Airway epithelial cell (primary cell): Measurements from ENCODE around the gene DPYSL5. TPM values are rescaled to one million over a fixed set of nuclear protein-coding genes. Genes with fewer than 3 reads are reported as not detected.

Experiments used
- total RNA-seq: library from RNA; depleted of rRNA; stranded (reverse); fragments of >200 nt; gene quantifications from 2 replicates; pipeline ENCODE4 v1.2.3, GENCODE V29; 2015

The DPYSL5 gene
- total RNA-seq = not detected in 2 replicates

GRCh38 chr2:26847655-26848335, at the start of gene DPYSL5:
Gene DPYSL5 (plus strand): TSS chr2:26848132. CDS start chr2:26898500, 50,368 bp downstream.

GRCh38 chr2:26970244-26970927, 122.5 kb downstream of the DPYSL5 start, which contains the start of gene MAPRE3:
Gene MAPRE3 (plus strand): TSS chr2:26970637. CDS start chr2:27022219, 51,582 bp downstream.

Other genes starting within 250 kb of the DPYSL5 start
- not detected in 2 replicates for gene CIB4, start 206.8 kb upstream of the DPYSL5 start, total RNA-seq
- gene KCNK3, start 155.4 kb upstream of the DPYSL5 start, total RNA-seq = not detected in 2 replicates
- 22.5 and 43.9 TPM in 2 replicates for gene SLC35F6, start 83.8 kb upstream of the DPYSL5 start, total RNA-seq
- gene CENPA, start 62.1 kb upstream of the DPYSL5 start, total RNA-seq = 6.2 and 12.6 TPM in 2 replicates
- gene MAPRE3, start 122.5 kb downstream of the DPYSL5 start, total RNA-seq = 3.9 and 5.8 TPM in 2 replicates
- gene TMEM214, start 184.8 kb downstream of the DPYSL5 start, total RNA-seq = 22.2 and 28.2 TPM in 2 replicates
- gene AGBL5, start 203.5 kb downstream of the DPYSL5 start, total RNA-seq = 19.3 and 23.4 TPM in 2 replicates
- gene OST4, start 223.5 kb downstream of the DPYSL5 start, total RNA-seq = 257 and 386 TPM in 2 replicates
- 5.8 and 6.1 TPM in 2 replicates for gene EMILIN1, start 230.5 kb downstream of the DPYSL5 start, total RNA-seq
- gene KHK, start 238.6 kb downstream of the DPYSL5 start, total RNA-seq = 2.2 and 4.6 TPM in 2 replicates